ENCODE results near the gene CLN6. TPM values are rescaled to one million over a fixed set of nuclear protein-coding genes. Genes with fewer than 3 reads are reported as not detected.

The CLN6 gene
- total RNA-seq, 1 donor from 2014 or later: 29.0 TPM

DNA sequence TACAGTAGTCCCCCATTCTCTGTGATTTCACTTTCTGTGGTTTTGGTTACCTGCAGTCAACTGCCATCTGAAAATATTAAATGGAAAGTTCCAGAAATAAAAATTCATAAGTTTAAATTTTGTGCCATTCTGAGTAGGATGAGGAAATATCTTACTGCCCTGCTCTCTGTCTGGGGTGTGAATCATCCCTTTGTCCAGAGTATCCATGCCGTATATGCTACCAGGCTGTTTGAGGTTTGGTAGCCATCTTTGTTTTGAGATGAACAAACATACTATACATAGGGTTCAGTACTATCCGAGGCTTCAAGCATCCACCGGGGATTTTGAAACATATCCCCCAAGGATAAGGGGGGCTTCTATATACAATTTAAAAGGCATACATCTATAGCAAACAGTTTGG, 31.7 kb upstream of the CLN6 start:
- TF ChIP-seq, protein P1, sequence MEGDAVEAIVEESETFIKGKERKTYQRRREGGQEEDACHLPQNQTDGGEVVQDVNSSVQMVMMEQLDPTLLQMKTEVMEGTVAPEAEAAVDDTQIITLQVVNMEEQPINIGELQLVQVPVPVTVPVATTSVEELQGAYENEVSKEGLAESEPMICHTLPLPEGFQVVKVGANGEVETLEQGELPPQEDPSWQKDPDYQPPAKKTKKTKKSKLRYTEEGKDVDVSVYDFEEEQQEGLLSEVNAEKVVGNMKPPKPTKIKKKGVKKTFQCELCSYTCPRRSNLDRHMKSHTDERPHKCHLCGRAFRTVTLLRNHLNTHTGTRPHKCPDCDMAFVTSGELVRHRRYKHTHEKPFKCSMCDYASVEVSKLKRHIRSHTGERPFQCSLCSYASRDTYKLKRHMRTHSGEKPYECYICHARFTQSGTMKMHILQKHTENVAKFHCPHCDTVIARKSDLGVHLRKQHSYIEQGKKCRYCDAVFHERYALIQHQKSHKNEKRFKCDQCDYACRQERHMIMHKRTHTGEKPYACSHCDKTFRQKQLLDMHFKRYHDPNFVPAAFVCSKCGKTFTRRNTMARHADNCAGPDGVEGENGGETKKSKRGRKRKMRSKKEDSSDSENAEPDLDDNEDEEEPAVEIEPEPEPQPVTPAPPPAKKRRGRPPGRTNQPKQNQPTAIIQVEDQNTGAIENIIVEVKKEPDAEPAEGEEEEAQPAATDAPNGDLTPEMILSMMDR (IDR thresholded peaks at IDR 0.05; ENCODE audit: insufficient read depth, low read length, poor library complexity, severe bottlenecking): no peak
- DNase-seq (ENCODE audit: low read depth): no peak
- Histone ChIP-seq H3K36me3 (ENCODE audit: control insufficient read depth, insufficient read depth, low read length) (no peaks in the 10 kb centered on the region), H3K27me3 (ENCODE audit: control insufficient read depth, insufficient read depth, low read length) (no peaks in the 10 kb centered on the region), H3K4me3 (ENCODE audit: low read depth, low read length) (no peak overlapping the region)

DNA sequence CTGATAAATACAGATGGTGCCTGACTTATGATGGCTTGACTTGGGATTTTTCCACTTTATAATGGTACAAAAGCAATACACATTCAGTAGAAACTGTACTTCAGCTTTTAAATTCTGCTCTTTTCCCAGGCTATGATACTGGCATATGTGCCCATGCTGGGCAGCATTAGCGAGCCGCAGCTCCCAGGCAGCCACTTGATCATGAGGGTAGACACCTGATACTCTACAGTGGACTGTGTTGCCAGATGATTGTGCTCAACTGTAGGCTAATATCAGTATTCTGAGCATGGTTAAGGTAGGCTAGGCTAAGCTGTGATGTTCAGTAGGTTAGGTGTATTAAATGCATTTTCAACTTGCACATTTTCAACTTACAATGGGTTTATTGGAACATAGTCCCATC, 30.4 kb upstream of the CLN6 start:
- no peak overlapping the region for H3K4me3 ChIP-seq (ENCODE audit: low read depth, low read length)
- H3K27me3 ChIP-seq (ENCODE audit: control insufficient read depth, insufficient read depth, low read length): no peaks in the 10 kb centered on the region
- DNase-seq (ENCODE audit: low read depth): no peak
- H3K36me3 ChIP-seq (ENCODE audit: control insufficient read depth, insufficient read depth, low read length): no peaks in the 10 kb centered on the region
- TF ChIP-seq, protein P1 (IDR thresholded peaks at IDR 0.05; ENCODE audit: insufficient read depth, low read length, poor library complexity, severe bottlenecking): no peak

GRCh38 chr15:68258692-68259091, 29.2 kb upstream of the CLN6 start:
- TF ChIP-seq, protein P1 (IDR thresholded peaks at IDR 0.05; ENCODE audit: insufficient read depth, low read length, poor library complexity, severe bottlenecking): no peak
- H3K27me3 ChIP-seq (ENCODE audit: control insufficient read depth, insufficient read depth, low read length): no peaks in the 10 kb centered on the region
- H3K4me3 ChIP-seq (ENCODE audit: low read depth, low read length): no peak overlapping the region
- no peaks in the 10 kb centered on the region for H3K36me3 ChIP-seq (ENCODE audit: control insufficient read depth, insufficient read depth, low read length)
- DNase-seq (ENCODE audit: low read depth): no peak

- TF ChIP-seq, protein P1 (IDR thresholded peaks at IDR 0.05; ENCODE audit: insufficient read depth, low read length, poor library complexity, severe bottlenecking): no peak
- Histone ChIP-seq H3K4me3 (ENCODE audit: low read depth, low read length) (peak overlapping the region; percentile 46), H3K27me3 (ENCODE audit: control insufficient read depth, insufficient read depth, low read length) (no peaks in the 10 kb centered on the region), H3K36me3 (ENCODE audit: control insufficient read depth, insufficient read depth, low read length) (no peaks in the 10 kb centered on the region)
- DNase-seq (ENCODE audit: low read depth): no peak
Observed at GRCh38 chr15:68256675-68257450, 27.3 kb upstream of the CLN6 start.

DNA sequence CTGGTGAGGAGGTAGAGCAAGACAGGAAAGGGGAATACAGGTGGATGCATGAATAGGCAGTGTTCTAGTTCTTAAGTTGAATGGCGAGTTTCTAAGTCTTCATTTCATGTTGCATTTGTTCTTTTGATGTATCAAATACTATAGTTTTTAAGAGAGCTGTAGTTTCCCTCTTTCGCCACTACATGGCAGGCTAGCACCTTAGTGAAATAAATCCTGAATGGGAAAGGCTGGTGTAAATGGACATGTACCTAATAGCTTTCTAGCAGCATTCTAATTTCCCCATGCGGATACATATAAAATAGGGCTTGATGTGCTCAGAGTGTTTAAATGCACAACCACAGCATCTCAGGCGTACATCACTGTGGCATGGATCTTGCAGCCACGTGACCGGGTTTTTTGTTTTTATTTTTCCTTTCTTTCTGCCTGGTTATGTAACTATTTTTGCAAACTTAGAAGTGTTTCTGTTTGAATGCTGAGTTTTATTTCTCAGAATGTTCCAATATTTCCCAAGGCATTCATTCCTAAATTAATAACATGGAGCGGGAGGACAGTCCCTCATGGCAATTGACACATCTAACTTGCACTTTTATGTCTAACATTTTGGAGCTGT, 23.5 kb upstream of the CLN6 start:
- H3K27me3 ChIP-seq (ENCODE audit: control insufficient read depth, insufficient read depth, low read length): no peaks in the 10 kb centered on the region
- DNase-seq (ENCODE audit: low read depth): no peak
- H3K36me3 ChIP-seq (ENCODE audit: control insufficient read depth, insufficient read depth, low read length): no peaks in the 10 kb centered on the region
- no peak overlapping the region for H3K4me3 ChIP-seq (ENCODE audit: low read depth, low read length)
- TF ChIP-seq, protein P1 (IDR thresholded peaks at IDR 0.05; ENCODE audit: insufficient read depth, low read length, poor library complexity, severe bottlenecking): peak; percentile 80
